Superior temporal gyrus (tissue), 1 donor: ENCODE data around the gene DNAJC8.

Experiments
- DNase-seq: peaks from one replicate; pipeline ENCODE4 v3.0.0-alpha.2; 2016; ENCODE audit errors: extremely low spot score

Gene DNAJC8

GRCh38 chr1:28172713-28173150 lies 60.1 kb downstream of the DNAJC8 start:
- peak; percentile 47 for DNase-seq

- DNase-seq = no peak
These were observed 61.6 kb downstream of the DNAJC8 start for GRCh38 chr1:28171246-28171645.

GRCh38 chr1:28170001-28170596 lies 62.7 kb downstream of the DNAJC8 start:
- DNase-seq = no peak

GRCh38 chr1:28163496-28164161 lies 69.2 kb downstream of the DNAJC8 start:
- peak; percentile 91 for DNase-seq

- DNase-seq = no peak
These were observed 70.7 kb downstream of the DNAJC8 start for GRCh38 chr1:28162151-28162550.

- no peak for DNase-seq
These were observed 71.1 kb downstream of the DNAJC8 start for GRCh38 chr1:28161751-28162150.

GRCh38 chr1:28160782-28161266 lies 72.0 kb downstream of the DNAJC8 start:
- DNase-seq = no peak

- DNase-seq = no peak
These were observed 73.1 kb downstream of the DNAJC8 start for GRCh38 chr1:28159680-28160079.

GRCh38 chr1:28159243-28159642 lies 73.6 kb downstream of the DNAJC8 start:
- DNase-seq = no peak

GRCh38 chr1:28157894-28158293 lies 74.9 kb downstream of the DNAJC8 start:
- DNase-seq = no peak

GRCh38 chr1:28156821-28157220 lies 76.0 kb downstream of the DNAJC8 start:
- DNase-seq = no peak

GRCh38 chr1:28155628-28156027 lies 77.2 kb downstream of the DNAJC8 start:
- no peak for DNase-seq

GRCh38 chr1:28154078-28154594 lies 78.7 kb downstream of the DNAJC8 start:
- no peak for DNase-seq
